Hypothalamus (tissue), 51 donors: Measurements from ENCODE around the gene P2RY8.
"Not testable (repeated sequence)": the region's sequence is repeated elsewhere in the genome, so short reads cannot be mapped to it uniquely, and the experiment has no call there.

Experiments used
- DNase-seq, 51 donors: peaks; one replicate each; lab custom pipeline; 2025; lab: John Stamatoyannopoulos, UW

P2RY8 gene

GRCh38 chrX:1488745-1489144 lies 48.2 kb downstream of the P2RY8 start:
- no peak for DNase-seq

GRCh38 chrX:1488141-1488540 lies 48.8 kb downstream of the P2RY8 start:
- DNase-seq: no peak

GRCh38 chrX:1487401-1487800 lies 49.6 kb downstream of the P2RY8 start:
- DNase-seq: no peak

GRCh38 chrX:1486749-1487361 lies 50.1 kb downstream of the P2RY8 start:
- no peak for DNase-seq

- no peak for DNase-seq
These were observed 50.8 kb downstream of the P2RY8 start for GRCh38 chrX:1486177-1486576.

GRCh38 chrX:1485033-1485432 lies 52.0 kb downstream of the P2RY8 start:
- DNase-seq: no peak

- no peak for DNase-seq
These were observed 52.4 kb downstream of the P2RY8 start for GRCh38 chrX:1484638-1485019.

GRCh38 chrX:1483843-1484637 lies 52.9 kb downstream of the P2RY8 start:
- DNase-seq: no peak

GRCh38 chrX:1482530-1482928 lies 54.5 kb downstream of the P2RY8 start:
- not testable (repeated sequence) for DNase-seq

GRCh38 chrX:1481636-1482529 lies 55.1 kb downstream of the P2RY8 start:
- no peak for DNase-seq

GRCh38 chrX:1480082-1480785 lies 56.8 kb downstream of the P2RY8 start:
- no peak for DNase-seq

GRCh38 chrX:1477801-1478458 lies 59.1 kb downstream of the P2RY8 start:
- no peak for DNase-seq

GRCh38 chrX:1477229-1477628 lies 59.8 kb downstream of the P2RY8 start:
- DNase-seq: no peak

- no peak for DNase-seq
These were observed 60.3 kb downstream of the P2RY8 start for GRCh38 chrX:1476682-1477081.

- DNase-seq: no peak
These were observed 61.1 kb downstream of the P2RY8 start for GRCh38 chrX:1475881-1476280.

GRCh38 chrX:1475481-1475880 lies 61.5 kb downstream of the P2RY8 start:
- DNase-seq: no peak

- not testable (repeated sequence) for DNase-seq
These were observed 62.4 kb downstream of the P2RY8 start for GRCh38 chrX:1474593-1474992.

GRCh38 chrX:1472975-1473374 lies 64.0 kb downstream of the P2RY8 start:
- DNase-seq: no peak

GRCh38 chrX:1468250-1468772 lies 68.7 kb downstream of the P2RY8 start:
- peak in 2 of 51 donors; percentile 1 to 4 for DNase-seq

- no peak for DNase-seq
These were observed 69.9 kb downstream of the P2RY8 start for GRCh38 chrX:1466971-1467561.
